ENCODE data around the gene RABGAP1L.

DNA sequence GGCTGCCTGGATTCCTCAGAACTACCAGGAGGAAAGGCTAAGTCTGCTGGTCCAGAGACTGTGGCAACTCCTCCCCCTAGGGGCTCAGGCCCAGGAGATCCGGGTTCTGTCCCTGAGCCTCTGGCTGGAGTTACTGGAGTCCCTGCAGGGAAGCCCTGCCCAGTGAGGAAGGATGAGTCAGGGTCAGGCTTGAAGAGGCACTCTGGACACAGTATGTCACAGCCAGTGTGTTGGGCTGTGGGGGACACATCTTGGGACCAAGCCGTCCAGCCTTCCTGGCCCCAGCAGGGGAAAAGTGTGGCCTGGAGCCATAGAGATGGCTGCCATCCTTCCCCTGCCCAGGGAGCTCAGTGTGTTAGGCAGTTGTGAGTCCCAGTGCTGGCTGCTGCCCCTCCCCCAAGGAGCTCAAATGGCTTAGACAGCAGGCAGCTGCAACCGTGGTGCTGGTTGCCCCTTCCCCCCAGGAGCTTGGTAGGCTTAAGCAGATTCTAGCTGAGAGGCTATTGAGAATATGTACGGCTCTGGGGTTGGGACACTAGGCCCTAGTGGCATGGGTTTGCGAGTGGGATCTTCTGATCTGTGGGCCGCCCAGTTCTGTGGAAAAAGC, 28.2 kb upstream of the RABGAP1L start:
- TF ChIP-seq CTCF (IDR thresholded peaks at IDR 0.05; ENCODE audit: control extremely low read depth in 1 of 3, insufficient read depth in 1 of 3, low read depth in 1 of 3, low read length in 3 of 3) (no peak), RFX5 (IDR thresholded peaks at IDR 0.05; ENCODE audit: borderline replicate concordance, low read depth, low read length) (no peak), TBP (IDR thresholded peaks at IDR 0.05; ENCODE audit: low read depth, low read length) (no peak)

Measured in H1 (cell line).